Mucosa of gallbladder (tissue), 1 donor: Measurements from ENCODE around the gene S100A12. TPM values are rescaled to one million over a fixed set of nuclear protein-coding genes. Genes with fewer than 3 reads are reported as not detected.

Source experiments
- DNase-seq: peaks from one replicate; pipeline ENCODE4 v3.0.0-alpha.2; 2020; ENCODE audit warnings: low spot score
- total RNA-seq: library from RNA; stranded (reverse); gene quantifications from one replicate; pipeline ENCODE4 v1.2.1, GENCODE V29; 2021
- donor health status: DM: no; HTN: no; CAD: no.

S100A12 gene
- total RNA-seq, 1 donor from 2014 or later = 0.75 TPM

DNA sequence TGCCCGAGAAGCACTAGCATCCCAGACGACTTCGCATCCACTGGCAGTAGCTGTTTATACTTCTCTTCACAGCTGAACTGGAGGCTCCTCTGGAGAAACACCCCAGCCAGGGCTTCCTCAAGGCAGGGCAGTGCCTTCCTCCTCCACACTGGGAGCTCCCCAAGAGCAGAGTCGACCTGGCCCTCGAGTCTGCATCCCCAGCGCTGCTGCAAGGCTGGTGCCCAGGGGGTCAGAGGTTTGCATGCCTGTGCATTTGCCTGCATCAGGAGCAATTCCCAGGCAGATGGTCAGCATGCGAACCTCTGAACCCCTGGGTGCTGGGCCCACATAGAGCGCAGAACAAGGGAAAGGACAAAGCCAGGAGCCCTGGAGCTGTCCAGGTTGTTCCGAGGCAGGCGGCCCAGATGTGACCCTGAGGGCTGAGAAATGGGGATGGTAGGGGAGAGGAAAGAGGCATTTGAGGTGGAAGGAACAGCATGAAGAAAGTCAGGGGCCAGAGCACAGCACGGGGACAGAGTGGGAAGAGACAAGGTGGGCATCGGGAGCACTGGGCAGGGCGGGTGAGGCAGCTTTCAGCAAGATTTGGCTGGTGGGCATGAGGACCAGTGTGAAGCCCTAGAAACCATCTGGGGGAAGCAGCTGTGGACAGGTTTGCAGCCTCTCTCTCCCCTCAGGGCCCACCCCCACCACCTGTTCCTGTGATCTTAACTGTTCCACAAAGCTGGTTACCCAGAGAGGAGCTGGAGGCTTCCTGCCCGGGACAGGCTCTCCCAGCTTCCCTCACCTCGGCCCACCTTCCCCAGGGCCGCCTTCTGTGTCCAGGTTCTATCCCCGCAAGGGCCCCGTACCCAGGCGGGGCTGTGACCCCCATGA lies 21.9 kb upstream of the S100A12 start:
- DNase-seq = peak; percentile 5

DNA sequence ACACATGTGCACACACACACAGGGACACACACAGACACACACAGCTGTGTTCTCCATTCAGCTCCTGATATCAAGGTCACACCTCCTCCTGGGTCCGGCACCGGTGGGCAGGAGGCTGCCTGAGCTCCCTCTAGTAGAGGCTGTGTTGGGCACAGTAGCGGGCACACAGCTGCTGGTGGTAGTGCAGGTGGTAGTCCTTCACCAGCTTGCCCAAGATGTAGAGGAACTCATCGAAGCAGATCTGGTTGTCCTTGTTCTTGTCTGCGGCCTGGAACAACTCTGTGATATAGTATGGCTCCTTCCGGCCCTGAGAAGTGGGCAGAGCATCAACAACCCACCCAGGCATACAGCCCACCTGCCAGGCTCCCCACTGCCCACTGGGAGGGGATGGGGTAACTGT lies 21.0 kb upstream of the S100A12 start:
- DNase-seq = peak; percentile 2

DNA sequence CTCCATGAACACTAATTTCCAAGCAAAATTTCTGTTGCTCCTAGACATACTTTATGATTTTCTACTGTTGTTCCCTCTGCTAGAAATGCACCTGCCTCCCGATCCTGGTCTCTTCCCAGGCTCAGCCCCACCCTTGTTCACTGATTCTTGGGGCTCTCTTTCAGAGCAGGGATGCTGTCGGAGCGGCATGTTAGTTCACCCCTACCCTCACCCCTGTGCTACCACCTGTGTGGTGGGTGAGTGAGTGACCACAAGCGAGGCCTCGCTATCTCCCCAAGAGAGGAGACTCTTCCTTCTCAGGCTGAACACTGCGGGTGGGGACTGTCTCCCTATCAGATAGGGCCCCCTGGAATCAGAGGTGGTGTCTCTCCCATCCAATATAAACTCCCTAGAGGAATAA lies 20.4 kb upstream of the S100A12 start:
- DNase-seq = no peak

DNA sequence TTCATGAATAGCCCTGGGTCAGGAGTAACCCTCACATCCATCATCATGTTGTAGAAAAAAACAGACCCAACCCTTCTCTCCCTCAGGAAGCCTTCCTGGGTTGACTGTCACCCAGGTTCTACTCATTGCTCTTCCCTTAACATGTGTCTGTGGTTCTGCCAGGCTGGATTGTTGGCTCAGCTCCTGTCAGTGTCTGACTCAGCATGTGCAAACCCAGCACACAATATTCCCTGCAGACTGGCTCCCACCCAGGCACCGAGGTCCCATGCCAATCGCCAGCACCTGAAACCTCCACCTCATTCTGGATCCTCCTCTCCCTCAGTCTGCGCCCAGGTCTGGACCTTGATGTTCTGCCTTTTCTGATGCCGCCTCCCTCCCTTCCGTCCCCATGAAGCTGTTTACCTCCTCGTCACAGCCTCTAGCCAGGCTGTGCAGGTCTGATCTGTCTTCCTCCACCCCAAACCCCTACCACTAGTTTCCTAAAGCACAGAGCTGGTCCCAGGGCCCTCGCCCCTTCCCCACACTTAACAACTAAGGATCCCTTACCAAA lies 19.8 kb upstream of the S100A12 start:
- peak; percentile 5 for DNase-seq

DNA sequence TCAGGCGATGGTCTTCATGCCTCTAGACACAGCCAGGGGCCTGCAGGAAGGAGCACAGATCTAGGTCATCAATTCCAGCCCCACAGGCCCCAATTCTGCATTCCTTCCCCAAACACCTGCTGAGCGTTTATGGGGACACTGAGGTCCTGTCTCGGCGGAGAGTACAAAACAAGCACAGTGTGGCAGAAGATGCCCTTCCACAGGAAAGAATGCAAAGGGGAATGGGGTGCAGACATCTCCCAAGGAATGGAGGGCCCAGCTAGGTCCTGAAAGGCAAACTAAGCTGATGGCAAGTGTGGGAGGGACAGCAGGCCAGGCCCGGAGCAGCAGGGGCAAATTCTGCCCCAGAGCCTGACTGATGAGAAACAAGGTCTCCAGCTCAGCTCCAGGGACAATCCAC lies 19.0 kb upstream of the S100A12 start:
- DNase-seq = no peak

DNA sequence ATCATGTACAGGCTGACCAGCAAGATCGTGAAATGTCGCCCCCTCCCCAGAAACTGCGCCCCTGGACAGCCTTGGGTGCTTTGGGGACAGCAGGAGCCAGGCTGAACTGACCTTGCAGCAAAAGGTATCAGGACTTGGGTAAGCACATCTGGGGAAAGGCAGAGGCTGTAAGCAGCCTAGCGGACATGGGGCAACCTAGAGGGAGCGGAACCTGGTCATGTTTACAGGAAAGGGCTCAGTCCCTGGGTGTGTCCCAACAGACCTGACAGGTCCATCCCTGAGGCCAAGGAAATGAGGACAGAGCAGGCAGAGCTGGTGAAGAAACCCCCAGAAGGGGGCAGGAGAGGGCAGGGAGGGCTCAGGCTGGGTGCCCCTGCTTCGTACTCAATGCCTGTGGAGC lies 18.5 kb upstream of the S100A12 start:
- DNase-seq = no peak

DNA sequence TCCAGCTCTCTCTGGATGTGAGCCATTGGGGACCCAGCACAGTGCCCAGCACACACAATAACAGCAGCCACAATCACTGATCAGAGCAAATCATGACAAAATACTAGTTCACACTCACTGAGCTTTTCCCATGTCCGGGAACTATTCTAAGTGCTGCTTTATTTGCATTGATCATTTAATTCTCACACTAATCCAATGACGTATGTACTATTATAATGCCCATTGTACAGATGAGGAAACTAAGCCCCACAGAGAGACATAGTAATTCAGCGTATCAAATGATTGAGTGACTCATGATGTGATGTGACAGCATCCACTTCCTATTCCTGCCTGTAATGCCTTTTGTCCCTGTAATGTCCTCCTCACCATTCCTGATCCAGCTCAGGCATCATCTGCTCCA lies 17.4 kb upstream of the S100A12 start:
- DNase-seq = no peak

DNA sequence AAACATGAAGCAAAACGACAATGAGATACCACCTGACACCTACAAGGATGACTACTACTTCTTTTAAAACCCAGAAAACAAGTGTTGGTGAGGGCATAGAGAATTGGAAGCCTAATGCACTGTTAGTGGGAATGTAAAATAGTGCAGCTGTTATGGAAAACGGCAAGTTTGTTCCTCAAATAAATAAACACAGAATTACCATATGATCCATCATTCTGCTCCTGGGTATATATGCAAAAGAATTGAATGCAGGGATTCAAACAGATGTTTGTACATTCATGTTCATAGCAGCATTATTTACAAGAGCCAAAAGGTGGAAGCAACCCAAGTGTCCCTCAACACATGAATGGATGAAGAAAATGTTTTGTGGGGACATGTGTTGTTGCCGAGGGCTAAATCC lies 16.8 kb upstream of the S100A12 start:
- DNase-seq = no peak

DNA sequence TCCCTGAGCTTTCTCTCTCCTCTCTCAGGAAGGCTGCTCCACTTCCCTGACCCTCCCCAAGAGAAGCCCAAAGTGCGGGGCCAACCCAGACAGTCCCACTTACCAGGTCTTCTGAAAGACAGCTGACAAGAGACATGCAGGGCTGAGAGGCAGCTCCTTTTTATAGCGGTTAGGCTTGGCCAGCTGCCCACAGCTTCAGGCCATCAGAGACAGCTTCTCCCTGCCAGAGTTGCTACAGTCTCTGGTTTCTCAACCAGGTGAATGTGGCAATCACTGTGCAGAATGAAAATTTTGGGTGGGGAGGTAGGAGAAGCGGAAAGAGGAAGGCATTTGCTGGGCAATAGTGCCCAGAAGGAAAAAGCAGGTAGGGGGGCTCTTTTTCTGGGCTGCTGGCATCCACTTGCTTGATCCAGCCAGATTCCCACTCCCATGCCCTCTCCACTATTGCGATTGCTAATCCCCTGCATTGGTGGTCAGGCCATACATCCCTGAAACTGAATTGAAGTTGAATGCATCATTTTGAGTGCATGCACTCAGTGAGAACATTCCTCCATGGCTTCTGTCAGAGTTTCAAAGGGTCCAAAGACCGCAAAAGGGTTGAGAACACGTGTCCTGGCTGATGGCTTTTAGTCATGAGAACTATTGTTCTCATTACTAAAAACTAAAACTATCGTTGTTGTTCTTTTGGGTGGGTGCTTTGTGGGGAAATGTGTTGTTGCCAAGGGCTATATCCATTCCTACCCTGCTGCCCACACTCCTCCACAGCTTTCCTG lies 15.7 kb upstream of the S100A12 start, which contains the start of gene S100A8:
TSS of gene S100A8 (minus strand) at position 136 of the 773 bp plus-strand sequence. CDS start 538 bp downstream, outside the sequence.
- DNase-seq = peak; percentile 9

DNA sequence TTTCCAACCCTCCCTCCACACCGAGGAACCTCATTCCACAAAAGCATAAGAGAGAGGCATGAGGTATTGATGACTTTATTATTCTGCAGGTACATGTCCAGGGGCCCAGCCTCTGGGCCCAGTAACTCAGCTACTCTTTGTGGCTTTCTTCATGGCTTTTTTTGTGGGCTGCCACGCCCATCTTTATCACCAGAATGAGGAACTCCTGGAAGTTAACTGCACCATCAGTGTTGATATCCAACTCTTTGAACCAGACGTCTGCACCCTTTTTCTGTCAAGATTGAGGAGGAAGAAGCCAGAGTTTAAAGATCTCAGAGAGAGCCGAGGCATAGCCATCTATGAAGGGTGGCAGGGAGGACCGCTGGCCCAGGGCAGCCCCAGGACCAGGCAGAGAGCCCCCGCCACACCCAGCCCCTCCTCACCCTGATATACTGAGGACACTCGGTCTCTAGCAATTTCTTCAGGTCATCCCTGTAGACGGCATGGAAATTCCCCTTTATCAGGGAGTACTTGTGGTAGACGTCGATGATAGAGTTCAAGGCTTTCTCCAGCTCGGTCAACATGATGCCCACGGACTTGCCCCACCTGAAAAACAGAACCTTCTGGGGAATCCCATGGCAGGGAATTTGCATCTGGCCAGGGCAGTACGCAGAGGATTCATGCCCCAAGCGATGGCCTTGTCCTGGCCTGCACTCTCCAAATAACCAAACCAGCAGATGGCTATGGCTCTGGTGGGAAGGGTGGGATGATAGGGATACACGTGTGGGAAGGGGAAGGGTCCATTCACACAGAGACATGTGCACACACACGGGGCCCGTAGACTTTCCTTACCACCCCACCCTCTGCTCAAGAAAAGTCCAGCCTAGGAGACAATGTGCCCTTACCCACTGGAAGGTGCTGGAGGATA lies 14.8 kb upstream of the S100A12 start:
- peak; percentile 7 for DNase-seq

DNA sequence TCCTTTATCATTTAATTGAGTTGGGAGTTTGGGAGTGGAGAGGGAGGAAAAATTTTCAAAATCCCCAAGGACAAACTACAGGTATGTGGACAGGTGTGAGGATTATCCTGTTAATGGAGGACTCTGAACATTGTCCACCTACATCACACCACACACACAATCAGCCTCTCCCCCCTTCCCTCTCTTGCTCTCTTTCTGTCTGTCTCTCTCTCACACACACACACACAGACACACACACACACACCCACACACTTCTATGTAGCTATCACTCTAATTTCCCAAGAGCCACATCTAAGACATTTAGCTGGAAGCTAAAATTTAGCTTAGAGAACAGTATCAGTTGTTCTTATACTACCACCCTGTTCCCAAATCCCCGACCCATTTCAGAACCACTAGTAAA lies 14.0 kb upstream of the S100A12 start:
- no peak for DNase-seq

DNA sequence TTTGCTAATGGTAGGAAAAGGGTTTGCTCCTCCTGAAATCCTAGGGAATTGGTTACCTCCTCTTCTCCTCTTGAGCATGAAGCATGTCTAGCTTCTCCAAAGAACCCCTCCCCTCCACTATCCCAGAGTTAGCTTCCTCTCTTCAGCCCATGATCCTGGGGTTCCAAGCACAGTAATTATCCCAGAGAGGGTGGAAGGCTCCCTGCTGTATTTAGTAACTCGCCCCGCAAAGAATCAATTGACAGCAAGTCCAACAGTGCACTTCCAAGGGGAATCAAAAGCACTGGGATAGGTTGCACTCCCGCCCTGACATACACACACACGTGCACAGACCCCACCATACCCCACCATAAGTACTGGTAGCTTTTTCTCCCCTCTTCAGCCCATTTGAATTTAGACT lies 12.4 kb upstream of the S100A12 start:
- DNase-seq = no peak

DNA sequence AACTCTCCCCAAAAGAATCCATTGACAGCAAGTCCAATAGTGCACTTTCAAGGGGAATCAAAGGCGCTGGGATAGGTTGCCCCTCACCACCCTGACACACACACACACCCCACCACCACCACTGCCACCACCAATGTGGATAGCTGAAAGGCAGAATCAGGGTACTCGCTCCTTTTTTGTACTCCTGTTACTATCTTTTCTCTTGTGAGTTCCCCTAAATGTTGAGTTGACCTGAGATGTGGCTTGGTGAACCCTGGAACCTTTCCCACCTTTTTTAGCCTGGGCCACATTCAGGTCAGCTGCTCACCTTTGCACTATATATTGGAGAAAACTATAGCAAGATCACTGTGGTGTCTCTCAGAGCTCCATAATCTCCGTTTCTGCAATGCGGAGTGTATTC lies 11.6 kb upstream of the S100A12 start:
- no peak for DNase-seq

DNA sequence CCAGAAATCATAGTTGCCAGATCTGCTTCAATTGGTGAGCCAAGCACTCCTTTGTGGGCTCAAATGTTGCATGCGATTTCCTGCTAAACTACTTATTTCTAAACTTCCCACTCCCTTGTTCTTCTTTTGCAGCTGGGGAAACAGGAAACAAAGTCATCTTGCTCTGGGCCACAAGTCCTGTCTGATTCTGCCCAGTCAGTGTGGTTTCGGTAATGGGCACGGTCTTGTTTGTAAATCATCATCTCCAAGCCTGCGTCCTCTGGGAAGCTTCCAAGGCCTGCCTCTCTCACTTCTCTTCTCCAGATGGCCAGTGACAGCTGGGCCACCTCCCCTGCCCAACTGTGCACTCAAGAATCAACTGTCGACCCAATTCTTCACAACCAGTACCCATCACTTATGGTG lies 11.1 kb upstream of the S100A12 start:
- DNase-seq = peak; percentile 47

DNA sequence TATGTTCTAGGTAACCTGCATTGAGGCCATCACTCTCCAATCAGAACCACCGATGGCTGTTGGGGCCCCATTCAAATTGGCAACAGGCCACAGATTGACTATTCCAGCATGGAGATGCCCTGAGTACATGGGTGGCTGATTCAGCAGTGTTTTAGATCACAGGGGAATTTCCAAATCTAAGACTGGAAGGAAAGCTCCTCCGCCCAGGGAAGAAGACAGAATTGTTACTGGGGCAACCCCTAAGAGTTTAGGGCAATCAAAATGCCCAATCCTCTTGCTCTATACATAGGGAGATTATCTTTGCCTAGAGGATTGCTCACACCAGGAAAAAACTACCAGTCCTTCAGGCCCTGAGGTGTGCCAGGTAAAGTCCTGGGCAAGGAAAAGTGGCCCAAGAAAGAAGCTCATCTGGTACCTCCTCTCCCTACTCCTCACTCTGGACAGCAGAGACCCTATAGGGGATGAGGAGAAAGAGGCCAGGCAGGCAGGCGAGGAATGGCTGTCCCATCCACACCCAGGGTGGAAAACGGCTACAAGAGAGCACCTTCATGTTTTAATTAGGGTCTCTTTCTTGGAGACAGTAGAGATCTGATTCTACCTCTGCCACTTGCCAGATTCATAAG lies 9.6 kb upstream of the S100A12 start:
- no peak for DNase-seq

DNA sequence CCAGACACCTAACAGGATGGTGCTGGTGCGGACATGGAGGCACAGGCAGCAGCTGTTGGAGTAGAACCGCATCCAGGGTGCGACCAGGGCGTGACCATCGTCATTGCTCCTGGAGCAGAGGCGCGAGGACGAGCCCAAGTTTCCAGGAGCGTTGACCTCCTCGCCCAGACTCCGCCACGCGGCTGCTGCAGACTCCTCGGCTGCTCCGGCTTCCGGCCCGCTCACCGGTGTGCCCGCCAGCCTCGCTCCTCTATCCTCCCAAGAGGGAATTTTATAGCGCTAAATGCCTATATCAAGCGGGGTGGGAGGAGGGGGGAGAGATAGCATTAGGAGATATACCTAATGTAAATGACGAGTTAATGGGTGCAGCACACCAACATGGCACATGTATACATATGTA lies 5.3 kb upstream of the S100A12 start:
- no peak for DNase-seq

DNA sequence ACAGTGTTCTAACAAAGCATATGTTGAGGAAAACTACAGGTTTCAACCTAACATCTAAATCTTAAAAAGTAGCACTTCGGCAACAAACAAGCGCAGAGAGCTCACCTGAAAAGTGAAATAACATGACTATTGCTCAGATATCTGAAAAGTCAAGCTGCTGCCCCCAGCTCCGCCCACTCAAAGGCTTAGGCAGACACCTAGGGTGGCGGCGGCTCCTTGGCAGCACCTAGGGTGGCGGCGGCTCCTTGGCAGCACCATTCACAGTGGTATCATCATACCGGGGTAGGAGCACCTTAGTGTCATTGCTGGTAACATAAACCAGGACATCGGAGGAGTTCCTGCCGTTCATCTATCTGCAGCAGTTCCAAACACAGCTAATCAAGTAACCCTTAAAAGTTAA lies 4.2 kb upstream of the S100A12 start:
- DNase-seq = no peak

DNA sequence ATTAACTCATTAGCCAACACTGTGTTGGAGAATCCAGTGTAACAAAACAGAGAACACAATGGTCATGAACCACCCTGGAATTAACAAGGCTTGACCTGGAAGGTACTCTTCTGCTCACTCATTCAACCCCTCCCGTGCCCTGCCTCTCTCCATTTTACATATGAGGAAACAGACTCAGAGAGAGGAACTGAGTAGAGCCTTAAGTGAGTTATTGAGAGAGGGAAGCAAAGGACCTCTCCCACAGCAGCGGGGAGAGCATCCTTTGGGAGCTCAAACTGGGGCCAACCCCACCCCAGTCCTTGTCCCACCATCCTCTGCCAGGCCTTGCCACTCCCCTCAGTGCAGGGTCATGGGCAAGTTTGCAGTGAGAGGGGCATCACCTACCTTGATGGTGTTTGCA lies 1.4 kb downstream of the S100A12 start:
- DNase-seq = no peak

DNA sequence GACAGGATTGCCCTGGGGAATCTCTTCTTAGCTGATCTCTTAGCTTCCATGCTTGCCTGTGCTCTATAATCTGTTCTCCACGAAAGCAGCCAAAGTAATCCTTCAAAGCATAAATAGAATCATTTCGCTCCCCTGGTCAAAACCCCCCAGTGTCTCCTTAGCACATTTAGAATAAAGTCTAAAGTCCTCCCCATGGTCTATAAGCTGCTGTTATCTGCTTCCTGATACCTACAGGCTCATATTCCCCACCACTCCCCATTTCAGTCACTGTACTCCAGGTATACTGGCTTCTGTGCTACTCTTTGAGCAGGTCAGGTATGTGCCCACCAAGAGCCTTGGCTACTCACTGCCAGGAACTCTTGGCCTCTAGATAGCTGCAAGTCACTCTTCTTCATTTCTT lies 2.9 kb downstream of the S100A12 start:
- DNase-seq = no peak

DNA sequence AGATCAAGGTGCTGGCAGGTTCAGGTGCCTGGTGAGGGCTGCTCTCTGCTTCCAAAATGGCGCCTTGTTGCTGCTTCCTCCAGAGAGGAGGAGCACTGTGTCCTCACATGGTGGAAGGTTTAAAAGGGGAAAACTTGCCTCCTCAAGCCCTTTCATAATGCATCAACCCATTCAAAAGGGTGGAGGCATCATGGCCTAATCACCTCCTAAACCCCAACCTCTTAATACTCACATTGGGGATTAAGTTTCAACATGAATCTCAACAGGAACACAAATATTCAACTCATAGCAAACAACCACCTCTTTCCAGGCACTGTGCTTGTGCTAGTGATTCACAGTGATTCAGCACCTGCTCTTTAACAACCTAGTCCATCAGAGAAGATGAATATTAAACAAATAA lies 4.2 kb downstream of the S100A12 start:
- DNase-seq = no peak

DNA sequence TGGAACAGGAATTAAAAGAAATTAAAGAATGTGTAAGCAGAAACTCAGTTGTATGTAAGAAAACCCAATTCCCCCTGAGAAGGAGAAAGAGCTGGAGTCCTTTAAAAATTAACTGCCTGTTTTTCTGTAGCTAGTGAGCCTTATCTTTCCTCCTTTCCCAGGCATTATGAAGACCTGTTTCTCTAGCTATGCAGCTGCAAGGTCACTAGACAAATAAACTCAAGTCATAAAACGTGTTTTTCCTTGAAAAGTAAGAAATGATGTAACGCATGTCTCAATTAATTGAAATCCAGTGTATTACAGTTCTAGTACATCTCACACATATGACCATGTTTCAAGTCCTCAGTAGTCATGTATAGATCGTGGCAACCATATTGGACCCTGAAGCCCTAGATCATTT lies 5.3 kb downstream of the S100A12 start:
- no peak for DNase-seq
